UCSD-AML1 (cell line): ENCODE data around the gene RNF11.
"Not testable (repeated sequence)": the region's sequence is repeated elsewhere in the genome, so short reads cannot be mapped to it uniquely, and the experiment has no call there.

Source experiments
- DNase-seq: peaks from one replicate; lab custom pipeline; 2025; ENCODE audit not compliant: unreplicated experiment; lab: John Stamatoyannopoulos, UW

The RNF11 gene, protein sequence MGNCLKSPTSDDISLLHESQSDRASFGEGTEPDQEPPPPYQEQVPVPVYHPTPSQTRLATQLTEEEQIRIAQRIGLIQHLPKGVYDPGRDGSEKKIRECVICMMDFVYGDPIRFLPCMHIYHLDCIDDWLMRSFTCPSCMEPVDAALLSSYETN

DNA sequence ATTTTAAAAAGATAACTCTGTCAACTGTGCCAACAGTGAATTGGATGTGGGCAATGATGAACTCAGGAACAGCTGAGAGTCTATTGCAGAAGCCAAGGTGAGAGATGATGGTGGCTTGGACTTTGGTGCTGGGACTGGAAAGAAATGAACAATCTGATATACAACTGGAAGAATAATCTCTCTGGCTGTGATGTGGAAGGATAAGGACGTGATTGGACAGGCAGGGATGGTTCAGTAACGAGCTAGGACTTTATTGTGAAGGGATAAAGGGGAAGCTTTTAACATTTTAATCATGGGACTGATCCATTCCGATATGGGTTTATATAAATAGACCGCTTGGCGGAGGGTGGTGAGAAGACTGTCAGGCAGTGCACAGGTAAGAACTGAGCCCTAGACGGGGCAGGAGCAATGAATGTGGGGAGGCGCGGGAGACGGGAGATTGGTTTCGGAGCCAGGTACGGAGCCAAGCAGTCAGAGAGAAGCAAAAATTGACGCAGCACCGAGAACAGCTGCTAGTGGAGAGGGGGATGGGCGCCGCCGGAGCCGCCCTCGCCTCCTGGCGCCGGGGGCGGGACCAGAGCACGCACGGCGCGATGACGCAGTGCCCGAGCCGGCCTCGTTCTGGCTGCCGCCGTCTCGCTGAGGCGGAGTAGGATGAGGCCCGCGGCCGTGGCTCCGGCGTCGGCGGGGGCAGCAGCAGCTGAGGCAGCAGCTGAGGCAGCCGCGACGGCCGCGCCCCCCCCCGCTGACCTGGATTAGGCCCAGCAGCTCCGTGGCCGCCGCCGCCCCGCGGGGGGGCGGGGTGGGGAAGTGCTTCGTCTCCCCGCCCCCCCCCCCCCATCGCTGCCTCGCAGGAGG, at the start of gene RNF11:
TSS of gene RNF11 (plus strand) at position 601 of the 858 bp plus-strand sequence. CDS start 484 bp downstream, outside the sequence.
- DNase-seq: peak; percentile 91

DNA sequence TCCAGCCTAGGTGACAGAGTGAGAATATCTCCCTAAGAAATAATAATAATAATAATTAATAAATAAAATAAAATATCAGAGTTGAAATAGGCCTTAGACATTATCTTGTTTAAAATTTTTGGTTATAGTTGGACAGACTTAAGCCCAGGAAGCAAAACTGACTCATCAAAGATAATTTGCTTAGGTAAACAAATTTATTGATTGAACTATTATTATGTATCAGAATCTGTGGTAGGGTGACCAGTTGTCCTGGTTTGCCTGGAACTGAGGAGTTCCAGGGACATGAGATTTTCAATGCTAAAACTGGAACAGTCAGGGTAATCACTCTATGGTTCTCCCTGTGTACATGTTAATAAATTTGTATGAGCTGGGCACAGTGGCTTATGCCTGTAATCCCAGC, 47.8 kb upstream of the RNF11 start:
- no peak for DNase-seq

DNA sequence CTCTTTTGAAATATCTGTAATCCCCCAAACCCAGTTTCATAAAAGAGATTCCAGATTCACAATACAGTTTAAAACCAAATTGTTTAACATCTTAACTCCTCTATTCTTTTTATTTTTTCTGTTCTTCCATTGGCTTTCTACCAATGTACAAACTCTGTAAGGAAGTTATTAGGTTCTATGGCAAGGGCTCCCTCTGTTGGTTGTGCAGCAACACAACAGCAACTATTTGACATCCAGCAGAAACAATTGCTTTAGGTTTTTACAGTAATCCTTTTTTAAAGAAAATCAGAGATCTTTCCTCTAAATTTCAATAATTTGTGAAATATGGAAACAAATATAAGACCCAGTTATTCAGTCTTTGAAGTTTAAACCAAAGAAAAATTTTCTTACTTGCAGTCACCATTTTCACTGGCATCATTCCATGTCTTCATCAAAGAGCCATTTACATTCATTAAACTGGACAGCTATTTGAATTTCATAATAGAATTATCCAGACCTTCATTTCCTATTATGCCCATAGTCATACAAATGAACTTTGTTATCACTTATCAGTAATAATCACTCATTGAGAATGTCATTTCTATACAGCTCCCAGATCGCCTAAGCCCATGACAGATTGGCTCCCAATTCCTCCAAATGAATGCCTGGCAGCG, 46.5 kb upstream of the RNF11 start:
- no peak for DNase-seq

GRCh38 chr1:51190961-51191360, 45.1 kb upstream of the RNF11 start:
- DNase-seq: no peak

GRCh38 chr1:51192213-51192843, 43.7 kb upstream of the RNF11 start:
- DNase-seq: peak; percentile 31

DNA sequence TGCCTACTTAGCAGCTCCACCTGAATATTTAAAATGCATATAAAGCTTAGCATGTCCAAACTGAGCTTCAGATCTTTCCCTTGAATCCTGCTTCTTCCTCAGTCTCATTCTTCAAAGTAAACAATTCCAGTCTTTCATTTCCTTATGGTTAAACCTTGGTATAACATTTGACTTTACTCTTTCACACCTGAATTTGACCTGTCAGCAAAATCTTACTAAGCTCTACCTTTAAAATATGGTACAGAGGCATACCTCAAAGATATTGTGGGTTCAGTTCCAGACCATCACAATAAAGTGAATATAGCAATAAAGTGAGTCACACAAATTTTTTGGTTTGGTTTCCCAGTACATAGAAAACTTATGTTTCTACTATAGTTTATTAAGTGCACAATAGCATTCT, 42.5 kb upstream of the RNF11 start:
- DNase-seq: no peak

DNA sequence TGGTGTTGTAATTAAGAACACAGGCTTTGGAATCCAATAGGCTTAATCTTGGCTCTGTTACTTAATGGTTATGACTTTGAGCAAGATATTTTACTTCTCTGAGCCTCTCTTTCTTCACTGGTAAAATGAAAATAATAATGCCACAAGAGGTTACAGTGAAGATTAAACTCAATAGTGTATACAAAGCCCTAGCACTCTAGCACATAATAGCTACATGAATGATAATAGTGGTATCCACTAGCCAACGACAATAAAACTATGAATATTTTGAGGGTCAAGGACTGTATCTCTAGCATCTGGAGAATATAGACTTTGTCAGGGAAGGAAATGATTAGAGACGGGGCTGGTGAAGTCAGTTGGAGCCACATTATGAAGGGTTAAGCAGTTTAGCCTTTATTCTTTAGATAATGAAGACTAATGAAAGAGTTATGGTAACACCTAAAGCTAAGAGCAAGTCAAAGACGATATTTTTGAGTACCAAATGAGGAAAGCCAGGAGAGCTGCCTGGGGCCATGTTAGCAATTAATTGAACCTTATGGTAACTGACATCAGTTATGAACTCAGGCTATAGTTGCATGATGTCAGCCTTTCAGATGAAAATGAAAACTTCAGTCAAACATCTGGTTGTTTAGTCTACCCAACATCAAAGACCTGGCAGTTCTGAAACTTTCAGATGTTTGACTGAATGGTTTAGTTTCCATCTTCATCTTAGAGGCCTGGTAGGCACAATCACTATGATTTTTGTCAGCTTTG, 32.8 kb upstream of the RNF11 start:
- no peak for DNase-seq

- DNase-seq: no peak
Observed at GRCh38 chr1:51203874-51204245, 32.2 kb upstream of the RNF11 start.

DNA sequence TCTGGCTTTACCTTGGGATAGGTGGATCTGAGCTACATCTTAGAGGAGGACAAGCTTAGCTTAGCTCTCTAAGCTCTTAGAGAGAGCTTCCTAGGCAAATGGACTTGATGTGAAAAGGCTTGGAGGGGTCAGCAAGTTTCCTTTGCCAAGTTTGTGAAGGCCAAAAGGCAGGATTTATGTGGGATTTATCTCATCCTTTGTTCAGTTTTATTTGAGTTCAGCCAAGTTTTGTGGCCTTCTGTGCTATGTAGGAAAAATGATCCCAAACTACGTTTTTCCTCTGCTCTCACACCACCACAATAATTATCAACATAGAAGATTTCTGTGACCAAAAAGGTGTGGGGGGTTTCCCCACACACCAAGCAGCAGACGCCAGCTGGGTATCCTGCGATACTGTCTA, 26.0 kb upstream of the RNF11 start:
- DNase-seq: no peak

GRCh38 chr1:51210676-51211075, 25.4 kb upstream of the RNF11 start:
- no peak for DNase-seq

- no peak for DNase-seq
Observed at GRCh38 chr1:51214615-51215131, 21.4 kb upstream of the RNF11 start.

- no peak for DNase-seq
Observed at GRCh38 chr1:51215169-51215568, 20.9 kb upstream of the RNF11 start.

- DNase-seq: no peak
Observed at GRCh38 chr1:51216631-51217030, 19.4 kb upstream of the RNF11 start.

DNA sequence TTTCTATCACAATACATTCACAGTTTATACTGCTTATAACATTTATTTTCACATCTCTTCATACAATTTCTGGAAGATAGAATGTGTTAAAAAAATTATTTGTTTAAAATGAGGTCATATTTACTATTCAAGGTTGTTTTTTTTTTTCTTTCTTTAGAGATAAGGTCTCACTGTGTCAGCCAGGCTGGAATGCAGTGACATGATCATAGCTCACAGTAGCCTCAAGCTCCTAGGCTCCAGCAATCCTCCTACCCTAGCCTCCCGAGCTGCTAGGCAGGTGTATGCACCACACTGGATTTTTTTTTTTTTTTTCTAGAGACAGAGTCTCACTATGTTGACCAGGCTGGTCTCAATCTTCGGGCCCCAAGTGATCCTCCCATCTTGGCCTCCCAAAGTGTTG, 19.0 kb upstream of the RNF11 start:
- no peak for DNase-seq

GRCh38 chr1:51218570-51218969, 17.5 kb upstream of the RNF11 start:
- no peak for DNase-seq

DNA sequence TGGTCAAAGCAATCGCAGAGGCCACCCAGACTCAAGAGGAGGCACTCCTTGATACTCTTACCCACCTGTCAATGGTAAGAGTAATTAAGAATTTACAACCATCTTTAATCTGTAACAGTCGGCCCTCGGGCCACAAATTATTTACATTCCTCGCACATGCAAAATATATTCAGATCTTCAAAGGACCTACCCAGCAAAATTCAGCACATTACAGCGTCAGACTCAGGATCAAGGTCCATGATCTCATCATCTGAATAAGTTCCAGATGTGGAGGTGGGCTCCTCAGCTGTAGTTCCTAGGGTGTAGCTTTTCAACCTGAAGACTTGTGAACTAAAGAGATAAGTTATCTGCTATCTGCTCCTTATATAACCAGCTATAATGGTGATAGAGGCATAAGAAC, 17.1 kb upstream of the RNF11 start:
- DNase-seq: no peak

DNA sequence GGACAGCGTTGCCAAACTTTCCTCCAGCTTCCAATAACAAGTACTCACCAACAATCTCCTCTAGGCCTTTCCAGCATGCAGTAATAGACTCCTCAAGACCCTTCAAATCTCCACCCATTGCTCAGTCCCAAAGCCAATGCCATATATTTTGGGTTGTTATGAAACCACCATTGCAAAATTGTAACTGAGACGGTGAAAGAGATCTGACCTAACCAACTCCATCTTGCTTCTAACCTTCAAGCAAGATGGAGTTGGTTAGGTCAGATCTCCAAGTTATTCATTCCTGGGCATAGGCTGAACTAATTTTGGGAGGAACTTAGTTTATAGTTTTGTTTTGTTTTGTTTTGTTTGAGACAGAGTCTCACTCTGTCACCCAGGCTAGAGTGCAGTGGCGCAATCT, 14.5 kb upstream of the RNF11 start:
- not testable (repeated sequence) for DNase-seq

DNA sequence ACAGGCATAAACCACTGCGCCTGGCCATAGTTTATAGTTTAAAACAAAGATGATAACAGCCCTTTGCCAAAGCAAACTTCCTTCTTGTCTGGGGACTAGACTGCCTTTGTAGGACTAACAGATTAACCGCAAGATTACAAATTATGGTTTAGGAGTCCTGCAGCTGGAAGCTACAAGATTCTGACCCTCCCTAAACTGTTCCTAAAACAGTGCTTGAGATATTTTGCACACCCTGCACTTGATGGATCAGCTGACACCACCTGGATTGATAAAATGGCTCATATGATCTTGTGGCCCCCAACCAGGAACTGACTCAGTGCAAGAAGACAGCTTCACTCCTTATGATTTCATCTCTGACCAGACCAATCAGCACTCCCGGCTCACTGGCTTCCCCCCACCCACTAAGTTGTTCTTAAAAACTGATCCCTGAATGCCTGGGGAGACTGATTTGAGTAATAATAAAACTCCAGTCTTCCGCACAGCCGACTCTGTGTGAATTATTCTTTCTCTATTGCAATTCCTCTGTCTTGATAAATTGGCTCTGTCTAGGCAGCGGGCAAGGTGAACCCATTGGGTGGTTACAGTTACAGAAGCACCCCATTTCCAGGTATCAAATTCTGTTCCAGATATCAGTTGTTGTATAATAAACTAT, 13.8 kb upstream of the RNF11 start:
- no peak for DNase-seq

- DNase-seq: no peak
Observed at GRCh38 chr1:51222809-51223208, 13.3 kb upstream of the RNF11 start.

DNA sequence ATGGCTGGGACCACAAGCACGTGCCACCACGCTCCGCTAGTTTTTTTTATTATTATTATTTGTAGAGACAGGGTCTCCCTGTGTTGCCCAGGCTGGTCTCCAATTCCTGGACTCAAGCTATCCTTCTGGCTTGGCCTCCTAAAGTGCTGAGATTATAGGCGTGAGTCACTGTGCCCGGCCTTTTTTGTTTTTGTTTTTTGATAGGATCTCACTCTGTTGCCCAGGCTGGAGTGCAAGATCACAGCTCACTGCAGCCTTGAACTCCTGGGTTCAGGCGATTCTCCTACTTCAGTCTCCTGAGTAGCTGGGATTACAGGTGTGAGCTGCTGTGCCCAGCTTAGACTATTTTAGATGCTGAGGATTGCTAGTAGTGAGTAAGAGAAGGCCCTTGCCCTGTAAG, 11.8 kb upstream of the RNF11 start:
- no peak for DNase-seq
